Esophagus muscularis mucosa (tissue), 4 donors: ENCODE results near the gene OR7G1.

ENCODE experiments used
- CTCF ChIP-seq, 3 experiments: fragments of 200-600 bp in 2 of 3; fragments of 450-650 bp in 1 of 3; sonication (generic) in 2 of 3; IDR thresholded peaks; one replicate each; pipeline ENCODE4 v1.5.1; 2017 to 2019; ENCODE audit warnings: antibody characterized with exemption in 3 of 3, mild to moderate bottlenecking in 2 of 3, moderate library complexity in 1 of 3
- EP300 ChIP-seq: sonication (generic); formaldehyde crosslinking; IDR thresholded peaks from one replicate; pipeline ENCODE4 v1.6.1; 2017; ENCODE audit warnings: antibody characterized with exemption
- POLR2A ChIP-seq: fragments of 450-650 bp; IDR thresholded peaks from one replicate; pipeline ENCODE4 v1.6.1; 2017; ENCODE audit warnings: antibody characterized with exemption, moderate library complexity, mild to moderate bottlenecking, low read depth
- POLR2AphosphoS5 ChIP-seq, 2 donors: sonication (generic); formaldehyde crosslinking; IDR thresholded peaks; one replicate each; pipeline ENCODE4 v1.6.1; 2017; ENCODE audit warnings: antibody characterized with exemption in 2 of 2

- no peak for TF ChIP-seq CTCF (IDR thresholded peaks at IDR 0.05)
- TF ChIP-seq POLR2A: no peak
- TF ChIP-seq POLR2AphosphoS5 (IDR thresholded peaks at IDR 0.05): no peak
- TF ChIP-seq EP300: no peak
Measured at GRCh38 chr19:9128171-9128570, 12.6 kb upstream of the OR7G1 start.
